Mononuclear cell (primary cell): ENCODE data around the gene BRF1. TPM values are rescaled to one million over a fixed set of nuclear protein-coding genes. Genes with fewer than 3 reads are reported as not detected.

ENCODE experiments used
- H3K27me3 ChIP-seq: 2 replicates; pipeline ENCODE4 v1.6.0; 2011; ENCODE audit warnings: low read length, control low read depth; ENCODE audit not compliant: insufficient read depth
- H3K4me1 ChIP-seq: 2 replicates; pipeline ENCODE4 v1.5.1; 2011; ENCODE audit warnings: mild to moderate bottlenecking, low read length, control low read depth; ENCODE audit not compliant: insufficient read depth
- H3K4me3 ChIP-seq: 2 replicates; pipeline ENCODE4 v1.5.1; 2011; ENCODE audit warnings: mild to moderate bottlenecking, low read length, moderate library complexity
- H3K9me3 ChIP-seq: 2 replicates; pipeline ENCODE4 v1.5.1; 2011; ENCODE audit warnings: low read depth, mild to moderate bottlenecking, control low read depth, low read length
- total RNA-seq: library from RNA; depleted of rRNA; stranded (reverse); fragments of >200 nt; gene quantifications from one replicate; pipeline ENCODE4 v1.2.3, GENCODE V29; 2012

The BRF1 gene
- total RNA-seq, 1 donor, result 39.7 TPM

DNA sequence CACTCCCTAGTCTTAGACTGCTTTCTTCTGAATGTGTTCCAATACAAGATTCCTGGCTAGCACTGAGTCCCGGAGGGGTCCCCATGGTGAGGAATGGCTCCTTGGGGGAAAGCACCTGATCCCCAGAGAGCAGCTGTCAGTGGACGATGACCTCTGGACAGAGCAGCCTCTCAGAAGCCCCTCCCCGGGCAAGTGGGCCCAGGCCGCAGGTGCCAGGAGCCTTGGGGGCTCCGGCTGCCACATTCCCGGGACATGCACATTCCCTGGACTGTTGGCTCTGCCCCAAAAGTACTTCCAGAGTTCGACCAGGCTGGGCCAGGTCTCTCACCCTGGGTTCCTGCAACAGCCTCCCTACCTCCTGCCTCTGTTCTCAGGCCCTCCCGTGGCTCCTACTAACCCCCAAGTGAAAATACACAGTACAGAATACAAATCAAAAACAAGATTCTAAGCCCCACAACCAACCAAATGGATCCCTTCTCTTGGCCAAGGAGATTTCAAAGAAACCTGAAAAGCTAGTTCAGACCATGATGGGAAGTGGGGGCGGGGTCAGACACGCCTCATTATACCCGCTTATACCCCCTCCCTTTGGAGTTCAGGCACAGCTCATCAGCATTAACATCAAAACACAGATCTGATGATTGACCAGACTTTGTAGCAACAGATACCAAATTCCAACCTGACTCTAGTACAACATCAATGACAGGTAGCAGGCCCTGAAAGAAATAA is 75.8 kb downstream of the BRF1 start:
- Histone ChIP-seq H3K4me1 (no peaks in the 10 kb centered on the region), H3K9me3 (no peaks in the 10 kb centered on the region), H3K4me3 (no peak overlapping the region), H3K27me3 (no peaks in the 10 kb centered on the region)

DNA sequence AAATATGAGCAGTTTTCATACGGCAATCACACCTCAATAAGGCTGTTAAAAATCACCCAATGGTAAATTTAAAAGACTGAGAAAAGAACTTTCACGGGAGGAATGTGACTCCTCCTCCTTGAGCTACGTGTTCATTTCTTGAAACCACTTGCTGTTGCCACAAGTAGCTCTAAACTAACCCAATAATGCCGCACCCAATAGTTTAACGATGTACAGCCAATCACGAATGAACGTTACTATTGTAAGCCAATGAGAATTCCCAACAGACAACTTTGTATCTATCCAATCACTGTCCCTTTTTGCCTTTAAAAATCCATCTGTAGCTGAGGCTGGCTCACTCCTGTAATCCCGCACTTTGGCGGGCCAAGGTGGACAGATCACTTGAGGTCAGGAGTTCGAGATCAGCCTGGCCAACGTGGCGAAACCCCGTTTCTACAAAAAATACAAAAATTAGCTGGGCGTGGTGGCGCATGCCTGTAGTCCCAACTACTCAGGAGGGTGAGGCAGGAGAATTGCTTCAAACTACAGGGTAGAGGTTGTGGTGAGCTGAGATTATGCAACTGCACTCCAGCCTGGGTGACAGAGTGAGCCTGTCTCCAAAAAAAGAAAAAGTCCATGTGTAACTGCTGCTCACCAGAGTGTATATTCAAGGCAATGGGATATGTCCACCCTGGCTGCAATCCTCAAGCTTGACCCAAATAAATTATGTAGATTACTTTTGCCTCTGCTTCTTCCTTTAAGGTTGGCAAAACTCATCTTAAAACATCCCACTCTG is 76.8 kb downstream of the BRF1 start:
- Histone ChIP-seq H3K4me3 (no peak overlapping the region), H3K4me1 (no peaks in the 10 kb centered on the region), H3K27me3 (no peaks in the 10 kb centered on the region), H3K9me3 (no peaks in the 10 kb centered on the region)

DNA sequence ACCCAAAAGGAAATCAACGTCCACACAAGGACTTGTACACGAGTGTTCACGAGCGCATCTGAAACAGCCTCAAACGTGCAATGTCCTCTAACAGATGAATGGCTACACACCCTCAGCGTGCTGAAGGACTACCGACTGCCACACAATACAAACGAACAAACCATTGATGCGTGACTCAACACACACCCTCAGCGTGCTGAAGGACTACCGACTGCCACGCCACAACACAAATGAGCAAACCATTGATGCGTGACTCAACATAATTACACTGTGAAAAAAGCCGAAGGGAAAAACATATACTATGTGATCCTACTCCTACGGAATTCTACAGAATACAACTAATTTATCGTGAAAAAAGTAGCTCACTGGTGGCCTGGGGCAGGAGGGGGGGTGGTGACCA is 77.5 kb downstream of the BRF1 start:
- Histone ChIP-seq H3K27me3 (no peaks in the 10 kb centered on the region), H3K9me3 (no peaks in the 10 kb centered on the region), H3K4me3 (no peak overlapping the region), H3K4me1 (no peaks in the 10 kb centered on the region)

DNA sequence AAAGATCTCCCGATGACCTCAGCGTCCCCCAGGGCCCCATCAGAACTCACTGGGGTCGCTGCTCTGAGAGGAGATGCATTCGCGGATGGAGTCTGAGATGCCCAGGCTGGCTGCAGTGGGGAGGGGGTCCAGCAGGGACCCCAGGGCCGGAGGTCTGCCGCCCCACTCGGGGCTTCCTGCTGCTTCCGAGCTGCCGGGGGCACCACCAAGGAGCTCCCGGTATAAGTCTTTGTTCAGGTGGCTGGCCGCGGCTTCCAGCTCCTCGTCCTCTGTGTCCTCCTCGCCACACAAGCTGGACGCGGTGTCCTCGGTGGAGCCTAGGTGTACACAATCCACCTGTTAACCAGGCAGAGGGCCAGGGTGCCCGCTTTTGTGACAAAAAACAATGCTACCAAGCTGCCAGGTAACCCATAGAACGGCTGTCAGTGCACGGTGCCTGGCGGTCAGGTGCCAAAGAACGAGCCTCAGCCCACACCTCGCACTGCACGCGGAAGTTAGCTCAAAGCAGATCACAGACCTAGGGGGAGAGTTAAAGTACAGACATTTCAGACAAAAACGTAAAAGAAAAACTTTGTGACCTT is 79.1 kb downstream of the BRF1 start:
- Histone ChIP-seq H3K4me3 (no peak overlapping the region), H3K27me3 (no peaks in the 10 kb centered on the region), H3K9me3 (no peaks in the 10 kb centered on the region), H3K4me1 (no peaks in the 10 kb centered on the region)

DNA sequence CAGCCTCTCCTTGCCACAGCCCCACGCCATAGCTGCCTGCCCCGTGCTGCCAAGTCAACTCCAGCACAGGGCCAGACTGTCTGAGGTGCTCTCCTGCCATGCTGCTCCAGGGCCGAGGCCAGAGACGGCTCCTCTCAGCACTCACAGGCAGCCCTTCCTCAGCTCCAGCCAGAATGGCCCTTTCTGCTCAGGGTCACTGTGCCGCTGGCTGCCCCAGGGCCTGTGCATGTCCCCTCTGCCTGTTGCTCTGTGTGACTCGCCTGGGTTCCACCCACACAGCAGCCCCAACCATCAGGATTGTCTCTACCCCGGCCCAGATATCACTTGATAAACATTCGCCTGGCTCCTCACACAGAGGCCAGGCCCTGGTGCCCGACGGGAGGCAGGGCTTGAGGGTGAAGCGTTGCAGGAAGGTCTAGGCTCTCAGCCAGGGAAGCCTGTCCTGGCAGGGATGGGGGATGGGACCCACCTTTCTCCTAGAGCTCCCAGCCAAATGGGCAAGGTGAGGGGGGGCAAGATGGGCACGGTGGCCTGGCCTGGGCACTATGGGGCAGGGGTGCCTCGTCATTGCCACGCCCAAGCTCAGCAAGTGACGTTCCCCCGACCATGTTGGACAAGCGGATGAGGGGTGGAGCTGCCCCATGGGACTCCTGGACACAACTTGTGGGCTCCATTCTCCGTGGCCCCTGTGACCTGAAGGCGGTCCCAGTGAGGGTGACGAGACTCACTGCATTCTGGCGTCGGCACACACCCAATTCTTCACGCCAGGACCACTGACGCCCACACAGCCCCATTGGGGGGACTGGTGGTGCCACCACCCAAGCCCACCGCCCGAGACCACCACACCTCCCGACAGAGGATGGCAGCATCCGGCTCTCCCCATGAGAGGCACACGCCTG is 79.9 kb downstream of the BRF1 start:
- H3K9me3 ChIP-seq, result no peaks in the 10 kb centered on the region
- no peaks in the 10 kb centered on the region for H3K4me1 ChIP-seq
- no peak overlapping the region for H3K4me3 ChIP-seq
- no peaks in the 10 kb centered on the region for H3K27me3 ChIP-seq

DNA sequence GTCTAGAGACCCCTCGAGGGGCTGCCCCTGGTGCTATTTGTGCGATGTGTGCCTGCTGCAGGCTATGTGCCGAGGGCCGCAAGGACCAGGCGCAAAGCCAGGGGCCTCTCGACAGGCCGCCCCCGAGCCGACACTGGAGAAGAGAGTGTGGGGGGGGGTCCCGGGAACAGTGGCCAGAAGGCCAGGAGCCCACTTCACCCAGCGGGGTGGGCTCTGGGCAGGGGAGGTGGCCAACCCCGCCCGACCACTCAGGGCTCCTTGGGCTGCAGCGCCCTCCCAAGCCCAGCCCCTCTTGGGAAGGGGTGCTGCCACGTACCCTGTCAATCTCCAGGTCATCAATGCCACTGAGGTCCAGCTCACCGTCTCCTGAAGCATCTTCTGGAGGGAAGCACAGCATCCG is 81.0 kb downstream of the BRF1 start:
- Histone ChIP-seq H3K4me1 (no peaks in the 10 kb centered on the region), H3K27me3 (no peaks in the 10 kb centered on the region), H3K4me3 (no peak overlapping the region), H3K9me3 (no peaks in the 10 kb centered on the region)

DNA sequence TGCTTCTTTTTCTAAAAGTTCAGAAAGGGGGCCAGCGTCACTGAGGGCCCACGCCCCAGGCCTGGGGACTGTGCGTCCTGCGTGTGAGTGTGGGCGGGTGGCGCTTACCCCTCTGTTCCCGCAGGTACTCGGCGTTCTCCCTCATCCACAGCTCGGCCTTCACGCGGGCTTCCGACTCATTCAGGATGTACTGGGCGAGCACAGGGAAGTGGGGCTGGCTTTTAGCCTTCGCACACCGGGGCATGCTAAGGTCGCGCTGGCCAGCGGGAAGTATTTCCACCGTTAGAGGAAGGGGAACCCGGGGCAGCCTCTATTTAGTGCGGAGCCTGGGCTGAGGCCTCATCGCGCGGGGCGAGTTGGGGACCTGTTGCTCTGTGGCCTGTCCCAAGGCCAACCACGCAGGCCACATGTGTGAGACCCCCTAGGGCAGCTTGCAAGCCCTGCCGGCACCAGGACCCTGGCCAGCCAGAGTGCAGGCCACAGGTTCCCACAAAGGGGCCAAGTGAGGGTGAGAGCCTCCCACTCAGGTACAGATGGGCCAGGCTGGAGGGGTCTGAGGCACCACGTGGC is 81.7 kb downstream of the BRF1 start:
- H3K4me1 ChIP-seq, result no peaks in the 10 kb centered on the region
- H3K4me3 ChIP-seq, result no peak overlapping the region
- H3K27me3 ChIP-seq, result no peaks in the 10 kb centered on the region
- no peaks in the 10 kb centered on the region for H3K9me3 ChIP-seq

DNA sequence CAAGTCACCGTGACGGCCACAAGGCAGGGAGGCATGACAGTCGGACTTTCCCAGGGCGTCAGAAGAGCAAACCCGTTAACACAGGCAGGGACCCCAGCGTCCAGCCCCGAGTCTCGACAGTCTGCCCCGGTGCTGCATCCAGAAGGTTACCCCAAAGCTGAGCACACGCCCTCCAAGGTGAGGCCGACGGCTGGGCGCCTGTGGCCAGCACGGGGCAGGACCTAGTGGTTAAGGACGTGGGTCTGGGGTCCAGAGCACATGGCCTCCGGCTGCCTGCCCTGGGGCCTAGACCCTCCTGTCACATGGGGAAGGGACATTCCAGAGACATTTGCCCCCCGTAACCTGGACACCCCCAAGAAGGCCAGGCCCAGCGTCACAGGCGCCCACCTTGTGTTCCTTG is 82.2 kb downstream of the BRF1 start:
- H3K27me3 ChIP-seq, result no peaks in the 10 kb centered on the region
- no peaks in the 10 kb centered on the region for H3K9me3 ChIP-seq
- no peaks in the 10 kb centered on the region for H3K4me1 ChIP-seq
- no peak overlapping the region for H3K4me3 ChIP-seq

DNA sequence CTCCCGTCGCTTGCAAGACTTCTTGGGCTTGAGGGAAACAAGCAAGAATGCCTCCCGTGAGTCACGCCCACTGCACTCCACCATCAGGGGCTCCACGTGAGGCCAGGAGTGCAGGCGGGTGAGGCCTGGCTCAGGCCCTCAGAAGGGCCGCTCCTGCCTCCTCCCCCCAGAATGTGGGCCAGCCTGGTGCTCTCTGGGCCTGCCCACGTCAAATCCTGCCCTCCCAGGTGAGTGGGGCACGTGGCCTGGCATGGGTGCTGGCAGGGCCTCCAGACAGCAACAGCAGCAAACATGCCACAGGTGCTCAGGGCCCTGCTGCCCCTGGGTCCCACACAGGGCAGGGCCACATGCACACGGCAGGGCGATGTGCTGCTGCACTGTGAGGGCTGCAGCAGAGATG is 83.0 kb downstream of the BRF1 start:
- no peak overlapping the region for H3K4me3 ChIP-seq
- no peaks in the 10 kb centered on the region for H3K27me3 ChIP-seq
- no peaks in the 10 kb centered on the region for H3K9me3 ChIP-seq
- no peaks in the 10 kb centered on the region for H3K4me1 ChIP-seq

DNA sequence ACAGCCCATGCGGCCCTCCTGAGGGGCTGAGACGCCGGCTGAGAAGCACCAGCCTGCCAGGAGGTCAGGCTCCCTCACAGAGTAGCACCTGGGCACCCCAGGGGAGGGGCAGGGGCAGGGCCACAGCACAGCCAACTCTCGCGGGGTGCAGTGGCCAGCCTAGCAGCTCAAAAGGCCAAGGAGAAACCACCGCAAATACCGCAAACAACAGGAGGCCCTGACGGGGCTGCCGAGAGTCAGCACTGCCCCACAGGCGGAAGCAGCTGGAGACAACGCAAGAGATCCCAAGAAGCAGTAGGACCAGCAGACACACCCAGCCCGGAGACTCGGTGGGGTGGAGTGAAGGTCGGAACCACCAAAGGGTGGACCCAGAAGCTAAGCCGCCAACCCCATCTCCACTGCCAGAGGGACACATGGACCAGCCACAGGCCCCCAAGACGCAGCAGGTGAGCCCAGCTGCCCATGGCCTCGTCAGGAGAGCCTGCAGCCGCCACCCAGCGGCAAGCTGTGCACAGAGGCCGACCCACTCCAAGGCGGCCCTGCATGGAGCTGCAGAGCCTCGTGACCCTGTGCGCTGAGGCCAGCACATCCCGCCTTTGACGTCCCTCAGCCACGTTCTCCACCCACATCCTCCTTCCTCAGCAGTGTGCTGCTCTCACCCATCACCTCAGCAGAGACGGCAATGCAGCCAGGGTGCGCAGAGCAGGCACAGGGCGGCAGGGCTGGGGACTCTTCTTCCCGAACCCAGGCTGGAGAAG is 84.1 kb downstream of the BRF1 start:
- no peak overlapping the region for H3K4me3 ChIP-seq
- H3K27me3 ChIP-seq, result no peaks in the 10 kb centered on the region
- H3K4me1 ChIP-seq, result no peaks in the 10 kb centered on the region
- H3K9me3 ChIP-seq, result no peaks in the 10 kb centered on the region

DNA sequence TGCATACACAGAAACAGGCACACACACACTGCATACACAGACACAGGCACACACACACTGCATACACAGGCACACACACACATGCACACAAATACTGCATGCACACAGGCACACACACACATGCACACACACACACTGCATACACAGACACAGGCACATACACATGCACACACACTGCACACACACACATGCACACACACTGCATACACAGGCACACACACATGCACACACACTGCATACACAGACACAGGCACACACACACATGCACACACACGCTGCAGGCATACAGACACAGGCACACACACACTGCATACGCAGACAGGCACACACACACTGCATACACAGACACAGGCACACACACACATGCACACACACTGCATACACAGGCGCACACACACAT is 85.2 kb downstream of the BRF1 start:
- no peaks in the 10 kb centered on the region for H3K9me3 ChIP-seq
- H3K27me3 ChIP-seq, result no peaks in the 10 kb centered on the region
- no peaks in the 10 kb centered on the region for H3K4me1 ChIP-seq
- no peak overlapping the region for H3K4me3 ChIP-seq

DNA sequence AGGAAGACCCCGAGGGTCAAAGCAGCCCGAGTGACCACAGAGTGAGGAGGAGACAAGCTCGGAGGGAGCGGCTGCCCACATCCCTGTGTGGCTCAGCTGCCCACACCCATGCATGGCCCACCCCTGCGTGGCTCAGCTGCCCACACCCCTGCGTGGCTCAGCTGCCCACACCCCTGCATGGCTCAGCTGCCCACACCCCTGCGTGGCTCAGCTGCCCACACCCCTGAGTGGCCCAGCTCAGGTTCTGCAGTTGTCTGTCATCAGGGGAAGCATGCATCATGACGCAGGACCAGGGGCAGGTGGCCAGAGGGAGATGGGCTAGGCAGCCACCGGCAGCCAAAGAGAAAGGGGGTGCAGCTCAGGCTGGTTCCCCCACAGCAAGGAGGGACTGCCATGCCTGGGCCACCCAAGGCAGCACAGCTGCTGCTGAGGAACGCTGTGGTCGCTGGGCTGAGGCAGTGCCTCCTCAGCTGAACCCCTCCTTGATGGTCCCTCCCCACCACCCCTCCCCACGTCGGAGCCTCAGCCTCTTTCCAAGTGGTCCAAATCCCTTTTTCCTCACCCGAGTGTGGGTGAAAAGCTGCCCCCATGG is 86.4 kb downstream of the BRF1 start:
- Histone ChIP-seq H3K4me3 (no peak overlapping the region), H3K9me3 (no peaks in the 10 kb centered on the region), H3K4me1 (no peaks in the 10 kb centered on the region), H3K27me3 (no peaks in the 10 kb centered on the region)

DNA sequence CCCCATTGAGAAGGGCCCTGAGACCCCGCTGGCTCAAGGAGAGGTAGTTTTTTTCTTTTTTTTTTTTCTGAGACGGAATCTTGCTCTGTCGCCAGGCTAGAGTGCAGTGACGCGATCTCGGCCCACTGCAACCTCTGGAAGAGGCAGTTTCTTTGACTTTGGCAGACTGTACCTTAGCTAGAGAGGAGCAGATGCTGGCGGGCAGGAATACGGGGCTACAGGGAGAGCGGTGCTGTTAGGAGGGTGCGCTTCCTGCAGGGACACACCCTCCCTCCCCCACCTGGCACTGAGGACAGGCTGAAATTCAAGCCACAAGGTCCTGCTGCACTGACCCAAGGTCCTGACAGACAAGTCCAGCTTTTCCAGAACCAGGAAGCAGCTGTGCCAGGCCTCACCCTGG is 87.4 kb downstream of the BRF1 start:
- no peaks in the 10 kb centered on the region for H3K4me1 ChIP-seq
- no peak overlapping the region for H3K4me3 ChIP-seq
- H3K27me3 ChIP-seq, result no peaks in the 10 kb centered on the region
- H3K9me3 ChIP-seq, result no peaks in the 10 kb centered on the region
